Heart right ventricle (tissue), 16 donors: Measurements from ENCODE around the gene HOXC10. TPM values are rescaled to one million over a fixed set of nuclear protein-coding genes. Genes with fewer than 3 reads are reported as not detected.

Source experiments
- ATAC-seq, 8 donors: fragments of 200-7000 bp; cut with Tn5 transposase; one replicate each; pipeline ENCODE4 v1.9.1; 2020; ENCODE audit warnings: mild to moderate bottlenecking in 8 of 8, moderate library complexity in 8 of 8, moderate number of reproducible peaks in 1 of 8
- DNase-seq, 2 donors: peaks; one replicate each; pipeline ENCODE4 v3.0.0-alpha.2; 2020
- H3K27ac ChIP-seq, 10 donors: fragments of 200-600 bp; sonication (generic) in 2 of 10; one replicate each; pipeline versions ENCODE4 v1.5.0 to v1.8.0; 2020 to 2022; ENCODE audit warnings: mild to moderate bottlenecking in 3 of 10
- H3K27me3 ChIP-seq, 7 donors: fragments of 200-600 bp; one replicate each; pipeline ENCODE4 v1.8.0; 2021 to 2022; ENCODE audit warnings: mild to moderate bottlenecking in 2 of 7
- H3K36me3 ChIP-seq, 9 donors: fragments of 200-600 bp; sonication (generic) in 1 of 9; one replicate each; pipeline versions ENCODE4 v1.5.0 to v1.8.0; 2020 to 2022; ENCODE audit warnings: mild to moderate bottlenecking in 2 of 9
- H3K4me1 ChIP-seq, 9 donors: fragments of 200-600 bp; sonication (generic) in 1 of 9; one replicate each; pipeline versions ENCODE4 v1.5.0 to v1.8.0; 2020 to 2022; ENCODE audit warnings: mild to moderate bottlenecking in 4 of 9
- H3K4me3 ChIP-seq, 10 donors: fragments of 200-600 bp; sonication (generic) in 2 of 10; one replicate each; pipeline versions ENCODE4 v1.5.0 to v1.8.0; 2020 to 2022; ENCODE audit warnings: mild to moderate bottlenecking in 7 of 10, moderate library complexity in 2 of 10
- H3K9me3 ChIP-seq, 11 donors: fragments of 200-600 bp in 10 of 11; sonication (generic) in 2 of 11; one replicate each; pipeline versions ENCODE4 v1.5.0 to v1.8.0; 2013 to 2022; ENCODE audit warnings: mild to moderate bottlenecking in 2 of 11, control low read depth in 1 of 11, moderate library complexity in 1 of 11
- WGBS, 2 donors: extraction: QIAGEN DNeasy Blood & Tissue Kit; methylation state at CpG; one replicate each; pipeline ENCODE4 v1.1.7; 2013; ENCODE audit warnings: inconsistent platforms in 1 of 2; 5-methylcytosine and 5-hydroxymethylcytosine counted together
- intact Hi-C, 10 donors: fragments of 100-400 bp; cut with DNase I; formaldehyde crosslinking; loops; one replicate each; pipeline versions ENCODE4 v1.11.1 to v1.14.2; 2022
- polyA plus RNA-seq, 2 donors: library from polyadenylated mRNA; stranded (reverse); fragments of 200-250 nt; gene quantifications; one replicate each; pipeline ENCODE4 v1.2.3, GENCODE V29; 2013
- total RNA-seq, 10 donors: library from RNA; stranded (reverse); fragmentation: NEBNext Ultra II Directional in 3 of 10; extraction: Animal tissue kit (Norgen Biotek cat#: 25700) in 3 of 10; gene quantifications; one replicate each; pipeline versions ENCODE4 v1.2.1 to v1.2.4, GENCODE V29; 2021 to 2023
- TF ChIP-seq, protein P1 (sequence below), 9 donors: fragments of 200-600 bp; sonication (generic) in 2 of 9; IDR thresholded peaks; one replicate each; pipeline versions ENCODE4 v1.5.0 to v1.8.0; 2021 to 2022; ENCODE audit warnings: antibody characterized with exemption in 9 of 9, mild to moderate bottlenecking in 5 of 9, moderate library complexity in 1 of 9
- donor health status: Arrhythmogenic right ventricular cardiomyopathy.
- donor health status: ischemic (EF 13 %, LVEDD 7.1; RV severe dilation, severe dysfunction).
- donor health status: healthy with polysubstance abuse.
- donor health status: DM: no; HTN: yes; CAD: no.
- donor health status: DM: no; HTN: no; CAD: no.
- donor health status: ischemic (EF 25% LVEDD 6.9; RV normal size, moderate dysfunction).
- donor health status: ischemic (EF 25% LVEDD 5.7; RV mildly dilated, moderate dysfunction).
- donor health status: healthy.
- donor health status: DM: yes; HTN: yes; CAD: no.
- donor health status: Ischemic cardiomyopathy.
- donor health status: ischemic (EF 35%, LVEDD 5.7; RV mildly dilated, moderate dysfunction).
- donor health status: nonischemic (EF 11% LVEDD 7.7; RV severe dilation, severe dysfunction).
- donor health status: DM: yes; HTN: yes; CAD: no.
- donor health status: PGD.
- donor health status: ischemic (EF 29% LVEDD 5.4; RV normal size, mild dysfunction).
- donor health status: nonischemic (EF 23%, LVEDD 6.1; RV moderate dilation, normal function).

Gene HOXC10
- total and polyA plus RNA-seq, 12 donors: not detected

DNA sequence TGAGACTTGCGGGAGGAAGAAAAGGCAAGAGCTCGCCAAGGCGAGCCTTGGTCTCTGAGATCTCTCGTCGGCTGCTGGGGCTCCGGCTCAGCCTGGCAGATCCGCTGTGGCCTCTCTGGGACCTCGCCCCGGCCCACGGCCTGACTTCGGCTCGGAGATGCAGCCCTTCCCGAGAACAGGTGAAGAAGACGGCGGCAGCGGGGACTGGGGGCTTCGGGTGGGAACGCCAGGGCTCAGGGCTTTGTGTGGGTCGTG is 9.0 kb downstream of the HOXC10 start:
- ATAC-seq (no peak), DNase-seq (no peak)
- TF ChIP-seq, protein P1, sequence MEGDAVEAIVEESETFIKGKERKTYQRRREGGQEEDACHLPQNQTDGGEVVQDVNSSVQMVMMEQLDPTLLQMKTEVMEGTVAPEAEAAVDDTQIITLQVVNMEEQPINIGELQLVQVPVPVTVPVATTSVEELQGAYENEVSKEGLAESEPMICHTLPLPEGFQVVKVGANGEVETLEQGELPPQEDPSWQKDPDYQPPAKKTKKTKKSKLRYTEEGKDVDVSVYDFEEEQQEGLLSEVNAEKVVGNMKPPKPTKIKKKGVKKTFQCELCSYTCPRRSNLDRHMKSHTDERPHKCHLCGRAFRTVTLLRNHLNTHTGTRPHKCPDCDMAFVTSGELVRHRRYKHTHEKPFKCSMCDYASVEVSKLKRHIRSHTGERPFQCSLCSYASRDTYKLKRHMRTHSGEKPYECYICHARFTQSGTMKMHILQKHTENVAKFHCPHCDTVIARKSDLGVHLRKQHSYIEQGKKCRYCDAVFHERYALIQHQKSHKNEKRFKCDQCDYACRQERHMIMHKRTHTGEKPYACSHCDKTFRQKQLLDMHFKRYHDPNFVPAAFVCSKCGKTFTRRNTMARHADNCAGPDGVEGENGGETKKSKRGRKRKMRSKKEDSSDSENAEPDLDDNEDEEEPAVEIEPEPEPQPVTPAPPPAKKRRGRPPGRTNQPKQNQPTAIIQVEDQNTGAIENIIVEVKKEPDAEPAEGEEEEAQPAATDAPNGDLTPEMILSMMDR (IDR thresholded peaks at IDR 0.05): no peak
- no peaks in the 10 kb centered on the region for H3K36me3 ChIP-seq
- 5 to 6% methylated on average over 19 of the region's 19 CpGs for WGBS, 2 donors
- no peak overlapping the region for H3K27ac ChIP-seq
- H3K9me3 ChIP-seq: no peaks in the 10 kb centered on the region
- H3K4me1 ChIP-seq: peaks cover 0 to 34% (median 30%) of the 10 kb centered on the region in 9 donors
- H3K4me3 ChIP-seq: peak overlapping the region in 1 of 10 donors; percentile 61
- intact Hi-C loops: no loop called here
- H3K27me3 ChIP-seq: peaks cover 64 to 100% (median 100%) of the 10 kb centered on the region in 7 donors

DNA sequence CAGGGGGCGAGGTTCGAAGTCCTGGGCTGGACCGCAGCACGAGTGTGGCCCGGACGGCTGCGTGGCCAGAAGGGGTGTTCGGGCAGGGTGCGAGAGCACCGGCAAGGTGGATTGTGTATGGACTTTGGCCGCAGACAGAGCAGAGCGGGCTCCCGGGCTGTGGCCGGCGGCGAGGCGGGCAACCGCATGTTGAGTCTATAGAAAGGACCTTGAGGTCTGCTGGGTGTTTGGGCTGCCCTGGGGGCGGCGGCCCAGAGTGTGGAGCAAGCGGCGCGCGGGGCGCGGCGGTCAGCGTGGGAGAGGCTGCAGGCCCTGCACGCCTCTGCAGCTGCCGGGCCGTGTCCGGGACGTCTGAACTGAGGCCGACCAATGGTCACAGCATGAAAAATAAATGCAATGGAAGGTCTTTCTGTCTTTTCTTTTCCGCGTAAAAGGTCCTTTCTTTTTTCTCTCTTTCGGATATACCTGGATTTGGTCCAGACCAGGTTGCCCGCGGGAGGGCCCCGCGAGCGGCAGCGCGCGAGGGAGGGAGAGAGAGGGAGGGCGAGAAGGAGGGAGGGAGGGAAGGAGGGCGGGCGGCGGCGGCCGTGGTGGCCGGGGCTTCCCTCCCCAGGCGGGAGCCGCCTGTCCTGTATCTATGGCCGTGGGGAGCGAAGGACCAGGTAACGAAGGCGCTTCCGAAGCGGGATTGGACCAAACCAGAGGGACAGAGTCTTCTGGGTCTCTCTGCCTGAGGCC is 9.5 kb downstream of the HOXC10 start:
- no peaks in the 10 kb centered on the region for H3K9me3 ChIP-seq
- H3K4me1 ChIP-seq: peaks cover 0 to 34% (median 27%) of the 10 kb centered on the region in 9 donors
- ATAC-seq (no peak), DNase-seq (no peak)
- H3K27me3 ChIP-seq: peaks cover 64 to 100% (median 100%) of the 10 kb centered on the region in 7 donors
- no peaks in the 10 kb centered on the region for H3K36me3 ChIP-seq
- TF ChIP-seq, protein P1 (IDR thresholded peaks at IDR 0.05): no peak
- WGBS, 2 donors: 3 to 4% methylated on average over 60 of the region's 60 CpGs
- H3K27ac ChIP-seq: no peak overlapping the region
- H3K4me3 ChIP-seq: peak overlapping the region in 4 of 10 donors; percentile 29 to 61 (median 56)
- intact Hi-C loops: loop anchor here in 1 of 10 donors (5.0 kb wide), 1 partner anchor 38 kb away; the partner anchor contains the start of gene HOXC5

DNA sequence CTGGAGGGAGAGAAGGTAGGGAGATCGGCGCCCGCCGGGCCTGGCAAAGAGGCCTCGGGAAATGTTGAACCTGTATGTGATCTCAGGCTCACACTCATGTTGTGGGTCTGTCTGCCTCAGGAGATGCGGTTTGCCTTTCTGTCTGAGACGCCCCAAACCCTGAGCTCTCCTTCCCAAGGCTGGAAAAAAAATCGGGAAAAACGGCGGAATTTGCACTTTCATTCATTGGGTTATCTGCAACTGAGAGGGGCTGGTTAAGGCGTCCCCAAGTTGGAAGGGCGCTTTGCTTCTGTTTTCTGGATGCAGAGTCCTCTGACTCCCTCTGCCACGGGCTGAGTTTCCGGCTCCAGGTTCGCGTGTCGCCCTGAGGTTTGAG is 10.0 kb downstream of the HOXC10 start:
- Histone ChIP-seq H3K27ac (no peak overlapping the region), H3K9me3 (no peaks in the 10 kb centered on the region), H3K4me3 (peak overlapping the region; percentile 26 to 61 (median 56)), H3K4me1 (peaks cover 0 to 39% (median 30%) of the 10 kb centered on the region in 9 donors), H3K36me3 (no peaks in the 10 kb centered on the region), H3K27me3 (peaks cover 65 to 100% (median 100%) of the 10 kb centered on the region in 7 donors)
- TF ChIP-seq, protein P1 (IDR thresholded peaks at IDR 0.05): no peak
- peak in 1 of 8 donors; percentile 27 for ATAC-seq
- intact Hi-C loops: loop anchor here in 1 of 10 donors (5.0 kb wide), 1 partner anchor 37 kb away; the partner anchor contains the start of gene HOXC5
- WGBS, 2 donors: 1 to 7% methylated on average over 17 of the region's 17 CpGs
- no peak for DNase-seq

- no peak for DNase-seq
- H3K4me1 ChIP-seq: peaks cover 3 to 46% (median 36%) of the 10 kb centered on the region in 9 donors
- intact Hi-C loops: loop anchor here in 1 of 10 donors (5.0 kb wide), 1 partner anchor 37 kb away; the partner anchor contains the start of gene HOXC5
These were observed 10.7 kb downstream of the HOXC10 start for GRCh38 chr12:53995378-53996239.

More at GRCh38 chr12:53995378-53996239, 10.7 kb downstream of the HOXC10 start:
- peaks cover 68 to 100% (median 100%) of the 10 kb centered on the region in 7 donors for H3K27me3 ChIP-seq
- H3K9me3 ChIP-seq: no peaks in the 10 kb centered on the region
- no peak overlapping the region for H3K27ac ChIP-seq
- TF ChIP-seq, protein P1 (IDR thresholded peaks at IDR 0.05): no peak
- WGBS, 2 donors: 4% methylated on average over 48 of the region's 48 CpGs
- peaks cover 0 to 5% (median 0%) of the 10 kb centered on the region in 9 donors for H3K36me3 ChIP-seq
- H3K4me3 ChIP-seq: peak overlapping the region; percentile 26 to 61 (median 56)
- ATAC-seq: peak; percentile 36 to 66 (median 52)
